Measurements from ENCODE around the gene PLXDC1. TPM values are rescaled to one million over a fixed set of nuclear protein-coding genes. Genes with fewer than 3 reads are reported as not detected.
"Not testable (repeated sequence)": the region's sequence is repeated elsewhere in the genome, so short reads cannot be mapped to it uniquely, and the experiment has no call there.

Gene PLXDC1
- total RNA-seq, 2 experiments from 2014 or later: 9.6 to 17.9 TPM

- Mint-ChIP-seq H3K9me3 (no peaks in the 10 kb centered on the region), H3K36me3 (peaks cover 13% of the 10 kb centered on the region), H3K4me1 (peaks cover 25% of the 10 kb centered on the region), H3K27me3 (peaks cover 9% of the 10 kb centered on the region), H3K4me3 (no peak overlapping the region), H3K27ac (peak overlapping the region; percentile 21)
- peak; percentile 79 for ATAC-seq (ENCODE audit: low read depth)
- POLR2A ChIA-PET: interaction anchor here (0.6 to 1.8 kb wide), 8 partner anchors 9 to 305 kb away, joined by 3 to 8 read pairs (median 4); partner anchors contain the start of genes ARL5C, LASP1 and PLXDC1
- peak; percentile 80 for DNase-seq
Observed at GRCh38 chr17:39174920-39175694, 23.7 kb upstream of the PLXDC1 start.

- Mint-ChIP-seq H3K27me3 (peaks cover 16% of the 10 kb centered on the region), H3K4me3 (no peak overlapping the region), H3K4me1 (peaks cover 28% of the 10 kb centered on the region), H3K36me3 (peaks cover 13% of the 10 kb centered on the region), H3K9me3 (no peaks in the 10 kb centered on the region), H3K27ac (no peak overlapping the region)
- DNase-seq (no peak), ATAC-seq (ENCODE audit: low read depth) (no peak)
- POLR2A ChIA-PET: interaction anchor here (1.0 to 1.8 kb wide), 8 partner anchors 8 to 304 kb away, joined by 3 to 11 read pairs (median 4); partner anchors contain the start of genes ARL5C, LASP1 and RPL19
Observed at GRCh38 chr17:39173526-39174274, 22.3 kb upstream of the PLXDC1 start.

- peaks cover 3% of the 10 kb centered on the region for H3K9me3 Mint-ChIP-seq
- no peak overlapping the region for H3K4me3 Mint-ChIP-seq
- peaks cover 30% of the 10 kb centered on the region for H3K4me1 Mint-ChIP-seq
- no peak for DNase-seq
- no peak for ATAC-seq (ENCODE audit: low read depth)
- peaks cover 20% of the 10 kb centered on the region for H3K27me3 Mint-ChIP-seq
- peaks cover 13% of the 10 kb centered on the region for H3K36me3 Mint-ChIP-seq
- POLR2A ChIA-PET: interaction anchor here (1.2 to 1.7 kb wide), 5 partner anchors 9 to 119 kb away, joined by 3 to 11 read pairs (median 5); partner anchors contain the start of gene RPL19
- peak overlapping the region; percentile 34 for H3K27ac Mint-ChIP-seq
Observed at GRCh38 chr17:39173080-39173479, 21.6 kb upstream of the PLXDC1 start.

- Mint-ChIP-seq H3K4me3 (no peak overlapping the region), H3K27me3 (peaks cover 20% of the 10 kb centered on the region), H3K27ac (no peak overlapping the region), H3K9me3 (peaks cover 3% of the 10 kb centered on the region), H3K4me1 (peaks cover 39% of the 10 kb centered on the region), H3K36me3 (peaks cover 3% of the 10 kb centered on the region)
- POLR2A ChIA-PET: interaction anchor here (1.6 kb wide), 1 partner anchor 8 kb away, joined by 11 read pairs; no protein-coding TSS in a partner anchor
- DNase-seq (no peak), ATAC-seq (ENCODE audit: low read depth) (no peak)
Observed at GRCh38 chr17:39171933-39172332, 20.5 kb upstream of the PLXDC1 start.

- POLR2A ChIA-PET: interaction anchor here (0.6 to 1.0 kb wide), 4 partner anchors 29 to 265 kb away, joined by 3 to 4 read pairs (median 3); partner anchors contain the start of gene RPL19
- H3K4me3 Mint-ChIP-seq: no peak overlapping the region
- H3K9me3 Mint-ChIP-seq: peaks cover 3% of the 10 kb centered on the region
- ATAC-seq (ENCODE audit: low read depth) (no peak), DNase-seq (no peak)
- H3K4me1 Mint-ChIP-seq: peaks cover 51% of the 10 kb centered on the region
- peaks cover 32% of the 10 kb centered on the region for H3K27me3 Mint-ChIP-seq
- no peak overlapping the region for H3K27ac Mint-ChIP-seq
- no peaks in the 10 kb centered on the region for H3K36me3 Mint-ChIP-seq
Observed at GRCh38 chr17:39170558-39170957, 19.1 kb upstream of the PLXDC1 start.

GRCh38 chr17:39170109-39170508 is 18.7 kb upstream of the PLXDC1 start:
- Mint-ChIP-seq H3K4me1 (peaks cover 53% of the 10 kb centered on the region), H3K27ac (no peak overlapping the region), H3K4me3 (no peak overlapping the region), H3K27me3 (peaks cover 32% of the 10 kb centered on the region), H3K9me3 (peaks cover 3% of the 10 kb centered on the region), H3K36me3 (no peaks in the 10 kb centered on the region)
- POLR2A ChIA-PET: interaction anchor here (0.6 to 1.0 kb wide), 3 partner anchors 30 to 261 kb away, joined by 3 to 4 read pairs (median 3); partner anchors contain the start of gene RPL19
- DNase-seq (no peak), ATAC-seq (ENCODE audit: low read depth) (no peak)

GRCh38 chr17:39169518-39169917 is 18.1 kb upstream of the PLXDC1 start:
- DNase-seq (no peak), ATAC-seq (ENCODE audit: low read depth) (no peak)
- H3K27me3 Mint-ChIP-seq: peaks cover 32% of the 10 kb centered on the region
- H3K4me1 Mint-ChIP-seq: peaks cover 51% of the 10 kb centered on the region
- no peaks in the 10 kb centered on the region for H3K36me3 Mint-ChIP-seq
- peaks cover 3% of the 10 kb centered on the region for H3K9me3 Mint-ChIP-seq
- no peak overlapping the region for H3K4me3 Mint-ChIP-seq
- H3K27ac Mint-ChIP-seq: no peak overlapping the region
- POLR2A ChIA-PET: interaction anchor here (0.7 kb wide), 2 partner anchors 16 to 191 kb away, joined by 3 to 6 read pairs; no protein-coding TSS in a partner anchor

- Mint-ChIP-seq H3K4me1 (peaks cover 51% of the 10 kb centered on the region), H3K9me3 (peaks cover 3% of the 10 kb centered on the region), H3K27ac (no peak overlapping the region), H3K36me3 (no peaks in the 10 kb centered on the region), H3K4me3 (no peak overlapping the region), H3K27me3 (peaks cover 32% of the 10 kb centered on the region)
- POLR2A ChIA-PET: interaction anchor here (0.7 kb wide), 3 partner anchors 16 to 370 kb away, joined by 3 to 8 read pairs (median 6); partner anchors contain the start of gene PIP4K2B
- DNase-seq (no peak), ATAC-seq (ENCODE audit: low read depth) (no peak)
Observed at GRCh38 chr17:39169101-39169500, 17.7 kb upstream of the PLXDC1 start.

GRCh38 chr17:39168503-39168902 is 17.1 kb upstream of the PLXDC1 start:
- not testable (repeated sequence) for H3K4me3 Mint-ChIP-seq; DNase-seq; ATAC-seq (ENCODE audit: low read depth); H3K9me3 Mint-ChIP-seq; H3K27ac Mint-ChIP-seq; H3K36me3 Mint-ChIP-seq
- H3K27me3 Mint-ChIP-seq: peaks cover 32% of the 10 kb centered on the region
- peaks cover 49% of the 10 kb centered on the region for H3K4me1 Mint-ChIP-seq
- POLR2A ChIA-PET: interaction anchor here (0.7 kb wide), 1 partner anchor 369 kb away, joined by 8 read pairs; the partner anchor contains the start of gene PIP4K2B

- DNase-seq (no peak), ATAC-seq (ENCODE audit: low read depth) (no peak)
- Mint-ChIP-seq H3K4me3 (peak overlapping the region; percentile 39), H3K36me3 (no peaks in the 10 kb centered on the region), H3K27ac (no peak overlapping the region), H3K27me3 (peaks cover 38% of the 10 kb centered on the region), H3K9me3 (peaks cover 3% of the 10 kb centered on the region), H3K4me1 (peaks cover 40% of the 10 kb centered on the region)
- POLR2A ChIA-PET: interaction anchor here (0.5 to 0.7 kb wide), 2 partner anchors 269 to 416 kb away, joined by 3 to 4 read pairs; no protein-coding TSS in a partner anchor
Observed at GRCh38 chr17:39167476-39167875, 16.0 kb upstream of the PLXDC1 start.

- Mint-ChIP-seq H3K27ac (no peak overlapping the region), H3K36me3 (no peaks in the 10 kb centered on the region), H3K9me3 (peaks cover 3% of the 10 kb centered on the region), H3K27me3 (peaks cover 38% of the 10 kb centered on the region), H3K4me1 (peaks cover 33% of the 10 kb centered on the region), H3K4me3 (peak overlapping the region; percentile 50)
- no peak for DNase-seq
- POLR2A ChIA-PET: interaction anchor here (0.5 to 3.2 kb wide), 6 partner anchors 8 to 415 kb away, joined by 3 to 26 read pairs (median 6); partner anchors contain the start of genes PLXDC1 and RPL19
- no peak for ATAC-seq (ENCODE audit: low read depth)
Observed at GRCh38 chr17:39166437-39167335, 15.2 kb upstream of the PLXDC1 start.

- H3K4me3 Mint-ChIP-seq: peak within 1 kb of the TSS; percentile 89
- H3K4me1 Mint-ChIP-seq: peaks cover 32% of the 10 kb centered on the region
- POLR2A ChIA-PET: interaction anchor here (1.0 to 3.2 kb wide), 5 partner anchors 9 to 71 kb away, joined by 3 to 26 read pairs (median 8); partner anchors contain the start of genes PLXDC1 and RPL19
- H3K9me3 Mint-ChIP-seq: peaks cover 3% of the 10 kb centered on the region
- peak within 1 kb of the TSS; percentile 52 for H3K27ac Mint-ChIP-seq
- no peaks in the 10 kb centered on the region for H3K36me3 Mint-ChIP-seq
- H3K27me3 Mint-ChIP-seq: peaks cover 38% of the 10 kb centered on the region
- DNase-seq: no peak
- ATAC-seq (ENCODE audit: low read depth): no peak
Observed at GRCh38 chr17:39165841-39166349, 14.5 kb upstream of the PLXDC1 start, which contains the start of gene ARL5C. TSS of gene ARL5C (minus strand) at chr17:39166161. CDS start at chr17:39165760, 401 bp downstream.
